OCI-LY3 (cell line): ENCODE measurements around the gene MED10.

Experiments used
- EZH2phosphoT487 ChIP-seq: fragments of 200-600 bp; shearing (Covaris generic); IDR thresholded peaks from 2 replicates; pipeline ENCODE4 v1.6.1; 2018; ENCODE audit warnings: antibody characterized with exemption, mixed run types, low read depth
- TF ChIP-seq, protein P1 (sequence below): fragments of 200-600, 300-600 bp; sonication (generic); IDR thresholded peaks from 2 replicates; pipeline ENCODE4 v1.5.1; 2014; ENCODE audit warnings: antibody characterized with exemption, low read length, low read depth

DNA sequence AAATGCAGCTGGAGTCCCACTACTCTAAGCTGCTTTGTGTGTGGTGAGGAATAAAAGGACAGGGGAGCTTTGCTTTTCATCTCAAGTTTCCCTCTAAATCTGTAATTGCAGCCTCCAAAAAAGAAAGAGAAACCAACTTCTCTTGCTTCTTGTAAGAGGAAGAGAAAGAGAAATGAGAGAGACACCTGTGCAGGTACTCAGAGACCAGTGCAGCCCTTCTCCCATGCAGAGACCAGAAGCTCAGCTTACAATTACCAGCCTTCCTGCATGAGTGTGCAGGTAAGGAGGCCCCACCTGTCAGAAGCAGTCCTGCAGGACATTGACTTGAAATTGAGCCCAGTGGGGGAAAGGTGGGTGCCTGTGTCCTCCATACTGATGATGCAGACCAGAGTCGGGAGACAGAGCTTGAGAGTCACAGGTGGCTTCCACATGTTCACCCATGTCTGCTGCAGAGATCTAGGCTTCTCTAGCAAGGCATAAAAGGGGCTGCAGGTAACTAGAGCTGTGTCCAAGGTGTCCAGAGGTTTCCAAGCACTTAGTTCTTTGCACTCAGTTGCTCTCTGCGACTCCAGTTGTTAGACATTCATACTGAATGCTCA is 15.3 kb upstream of the MED10 start:
- TF ChIP-seq, protein P1, sequence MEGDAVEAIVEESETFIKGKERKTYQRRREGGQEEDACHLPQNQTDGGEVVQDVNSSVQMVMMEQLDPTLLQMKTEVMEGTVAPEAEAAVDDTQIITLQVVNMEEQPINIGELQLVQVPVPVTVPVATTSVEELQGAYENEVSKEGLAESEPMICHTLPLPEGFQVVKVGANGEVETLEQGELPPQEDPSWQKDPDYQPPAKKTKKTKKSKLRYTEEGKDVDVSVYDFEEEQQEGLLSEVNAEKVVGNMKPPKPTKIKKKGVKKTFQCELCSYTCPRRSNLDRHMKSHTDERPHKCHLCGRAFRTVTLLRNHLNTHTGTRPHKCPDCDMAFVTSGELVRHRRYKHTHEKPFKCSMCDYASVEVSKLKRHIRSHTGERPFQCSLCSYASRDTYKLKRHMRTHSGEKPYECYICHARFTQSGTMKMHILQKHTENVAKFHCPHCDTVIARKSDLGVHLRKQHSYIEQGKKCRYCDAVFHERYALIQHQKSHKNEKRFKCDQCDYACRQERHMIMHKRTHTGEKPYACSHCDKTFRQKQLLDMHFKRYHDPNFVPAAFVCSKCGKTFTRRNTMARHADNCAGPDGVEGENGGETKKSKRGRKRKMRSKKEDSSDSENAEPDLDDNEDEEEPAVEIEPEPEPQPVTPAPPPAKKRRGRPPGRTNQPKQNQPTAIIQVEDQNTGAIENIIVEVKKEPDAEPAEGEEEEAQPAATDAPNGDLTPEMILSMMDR: no peak
- TF ChIP-seq EZH2phosphoT487: no peak
